Fibroblast of skin of left biceps (primary cell): ENCODE results near the gene MBNL1.
A peak's percentile ranks its signal among the peaks of the same experiment; 100 is the strongest.

Source experiments
- DNase-seq, 2 experiments: peaks; one replicate each; pipeline ENCODE4 v3.0.0-alpha.2; 2013; ENCODE audit warnings: low read depth in 2 of 2

Gene MBNL1

DNA sequence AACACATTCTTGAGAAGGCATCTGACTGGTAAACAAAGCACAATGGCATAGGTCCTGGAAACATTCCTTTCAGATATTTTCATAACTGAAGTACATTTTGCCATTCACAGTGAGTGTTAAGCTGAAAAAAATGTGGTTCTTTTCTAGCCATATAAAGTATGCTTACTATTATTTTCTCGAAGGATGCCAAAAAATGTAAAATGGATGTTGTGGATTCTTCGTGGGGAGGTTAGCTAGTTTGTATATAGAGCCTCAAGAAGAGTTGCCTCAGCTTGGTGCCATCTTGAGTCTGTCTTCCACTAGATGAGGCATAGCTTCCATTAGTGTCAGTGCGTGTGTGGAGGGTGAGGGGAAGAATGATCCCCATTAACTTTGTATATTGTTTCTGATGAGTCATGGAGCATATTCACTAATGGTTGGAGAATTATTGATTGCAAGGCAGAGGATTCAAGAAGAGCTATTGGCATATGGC, 4.1 kb downstream of the MBNL1 start:
- peak; percentile 82 to 85 for DNase-seq

GRCh38 chr3:152276681-152277080, 8.0 kb downstream of the MBNL1 start:
- DNase-seq = no peak

DNA sequence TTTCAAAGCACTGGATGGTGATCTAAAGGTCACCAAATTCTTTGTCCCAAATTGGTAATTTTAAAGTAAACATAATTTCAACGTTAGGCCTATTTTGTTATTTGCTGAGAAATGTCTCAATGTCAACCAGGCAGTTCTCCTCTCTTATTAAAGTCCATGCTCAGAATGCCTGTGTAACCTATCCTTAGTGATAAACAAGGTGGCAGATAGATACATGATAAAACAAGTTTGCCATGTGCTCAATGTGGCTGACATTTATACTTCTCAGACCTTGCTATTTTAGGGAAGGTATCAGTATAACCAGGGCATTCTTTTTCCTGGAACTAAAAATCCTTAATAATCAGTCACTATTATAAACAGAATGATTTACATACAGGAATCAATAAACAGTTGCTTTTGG, 8.5 kb downstream of the MBNL1 start:
- DNase-seq = no peak

DNA sequence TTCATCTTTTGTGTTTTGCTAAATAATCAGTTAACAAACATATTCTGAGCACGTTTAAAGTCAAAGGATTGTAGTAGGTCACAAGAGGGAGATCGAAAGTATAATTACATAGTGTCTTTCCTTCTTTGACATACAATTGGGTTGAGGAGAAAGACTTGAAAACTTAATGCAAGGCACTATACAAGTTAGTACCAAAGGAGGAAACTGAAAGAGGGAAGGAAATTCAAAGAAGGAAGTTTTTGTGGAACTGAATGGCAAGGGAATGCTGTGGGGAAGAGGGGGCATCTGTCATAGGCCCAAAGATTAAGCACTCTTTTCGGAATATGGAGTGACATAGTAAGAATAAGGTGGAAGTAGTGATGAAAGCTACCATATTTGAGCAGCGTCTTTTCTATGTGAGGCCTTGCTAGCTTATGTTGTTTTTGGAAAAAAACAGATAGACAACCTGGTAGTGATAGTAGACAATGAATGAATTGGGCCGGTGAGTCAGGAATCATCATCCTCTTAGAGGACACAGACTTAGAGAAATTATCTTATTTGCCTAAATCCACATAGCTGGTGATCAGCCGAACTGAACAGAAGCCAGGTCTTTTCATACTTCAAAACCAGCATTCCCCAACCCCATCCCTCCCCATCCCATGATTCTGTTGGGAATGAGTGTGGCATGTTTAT, 10.2 kb downstream of the MBNL1 start:
- no peak for DNase-seq

- no peak for DNase-seq
Measured at GRCh38 chr3:152279479-152279878, 10.8 kb downstream of the MBNL1 start.

- no peak for DNase-seq
Measured at GRCh38 chr3:152280539-152280938, 11.8 kb downstream of the MBNL1 start.

DNA sequence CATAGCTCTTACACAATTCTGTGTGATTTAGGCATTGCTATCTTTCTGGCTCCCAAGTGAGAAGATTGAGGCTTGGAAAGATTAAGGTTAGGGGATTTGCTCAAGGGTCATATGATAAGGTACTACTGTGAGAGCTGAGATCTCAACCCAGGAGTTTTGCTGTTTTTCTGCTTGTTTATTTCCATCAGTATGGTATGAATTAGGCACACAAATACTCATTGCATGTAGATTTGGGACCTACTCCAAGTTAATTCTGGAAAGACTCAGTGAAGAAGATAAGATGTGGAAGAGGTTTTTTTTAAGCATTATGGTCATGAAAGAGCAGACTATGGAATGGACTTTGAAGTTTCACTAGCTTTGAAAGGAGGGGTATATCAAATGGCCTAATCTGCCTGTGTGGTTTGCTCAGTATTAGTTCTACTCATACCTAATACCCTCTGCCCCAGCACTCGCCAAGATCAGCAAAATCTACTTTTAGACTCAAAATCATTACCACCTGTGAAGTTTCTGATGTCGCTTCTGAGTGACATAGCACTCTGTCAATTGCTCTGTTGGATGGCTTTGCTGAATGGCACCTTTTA, 12.5 kb downstream of the MBNL1 start:
- no peak for DNase-seq

DNA sequence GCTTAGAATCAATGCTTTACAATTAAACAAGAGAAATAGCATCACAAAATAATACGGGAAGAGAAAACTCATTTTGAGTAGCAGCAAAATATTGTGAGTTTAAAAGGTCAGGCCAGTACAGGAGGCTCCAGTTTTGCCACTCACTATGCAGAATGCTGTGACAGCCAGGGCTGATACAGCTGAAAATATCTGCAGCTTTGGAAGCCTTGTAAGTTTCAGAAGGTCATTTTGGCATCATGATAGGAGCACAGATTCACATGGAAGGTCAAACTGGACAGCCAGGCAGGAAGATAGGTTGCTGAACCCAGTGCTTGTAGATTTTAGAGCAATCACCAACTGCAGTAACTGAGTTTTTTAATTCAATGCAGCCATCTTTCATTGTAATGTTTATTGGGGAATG, 14.1 kb downstream of the MBNL1 start:
- no peak for DNase-seq

DNA sequence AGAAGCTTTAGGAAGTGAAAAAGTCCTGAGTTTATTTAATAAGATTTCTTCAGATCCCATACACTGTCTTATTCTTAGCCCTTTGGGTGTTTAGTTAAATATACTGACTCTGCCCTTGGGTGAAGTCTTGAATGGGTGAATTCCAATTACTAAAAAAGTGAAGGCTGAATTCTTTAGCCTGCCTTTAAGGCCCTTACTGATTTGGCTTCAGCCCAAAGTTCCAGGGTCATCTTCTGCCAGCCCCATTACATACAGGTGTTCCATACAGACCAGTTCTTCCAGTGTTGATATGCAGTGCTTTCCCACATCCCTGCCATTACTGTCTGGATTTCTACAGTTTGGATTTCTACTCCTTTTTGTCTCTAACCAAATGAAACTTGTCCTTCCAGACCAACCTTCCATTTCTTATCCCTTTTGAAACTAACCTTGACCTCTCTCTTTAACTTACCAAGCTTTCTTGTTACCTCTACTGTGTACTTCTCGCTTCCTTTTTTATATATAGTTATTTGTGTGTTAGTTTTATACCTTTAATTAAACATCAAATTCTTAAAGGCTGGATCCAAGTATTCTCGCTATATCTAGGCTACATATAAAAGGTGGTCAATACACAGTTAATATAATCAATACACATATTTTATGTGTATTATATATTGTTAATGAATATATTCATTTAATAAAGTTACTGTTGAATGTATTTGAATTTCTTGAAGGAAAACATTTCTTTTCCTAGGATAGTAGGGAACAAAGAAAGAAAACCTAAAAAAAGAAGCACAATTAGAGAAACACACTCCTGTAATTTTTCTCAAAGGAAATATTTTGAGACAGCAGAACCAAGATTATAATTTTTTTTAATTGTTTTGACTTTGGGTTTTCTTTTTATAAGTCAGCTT, 15.0 kb downstream of the MBNL1 start:
- DNase-seq = no peak

GRCh38 chr3:152284906-152285305, 16.2 kb downstream of the MBNL1 start:
- no peak for DNase-seq

GRCh38 chr3:152285509-152285908, 16.8 kb downstream of the MBNL1 start:
- no peak for DNase-seq

DNA sequence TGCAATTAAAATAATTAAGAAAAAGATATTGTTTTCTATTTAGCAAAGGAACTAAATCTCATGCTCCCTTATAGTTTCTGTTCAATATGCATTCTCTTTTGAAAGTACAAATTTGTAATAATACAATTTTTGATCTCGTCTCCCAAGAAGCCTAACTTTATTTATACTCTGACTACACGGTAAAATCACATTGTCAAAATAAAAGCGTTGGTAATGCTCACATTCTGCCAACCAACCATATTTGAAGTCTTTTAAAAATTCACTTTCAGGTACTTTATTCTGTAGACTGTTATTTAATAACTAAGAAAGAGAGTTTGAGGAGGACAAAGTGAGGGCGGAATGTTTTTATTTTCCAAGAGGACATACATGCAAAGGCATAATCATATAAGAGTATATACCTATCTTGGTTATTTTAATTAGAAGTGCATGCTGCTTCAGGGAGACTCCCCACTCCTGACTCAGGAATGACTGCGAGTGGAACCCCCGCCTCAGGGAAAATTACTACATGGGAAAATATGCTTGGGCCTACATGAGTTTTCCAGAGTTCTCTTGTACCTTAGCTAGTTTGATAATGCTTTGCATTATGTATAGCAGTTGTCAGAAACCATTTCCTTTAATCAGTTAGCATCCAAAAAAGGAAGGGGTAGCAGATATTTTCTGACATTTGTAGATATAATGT, 19.3 kb downstream of the MBNL1 start:
- DNase-seq = no peak

DNA sequence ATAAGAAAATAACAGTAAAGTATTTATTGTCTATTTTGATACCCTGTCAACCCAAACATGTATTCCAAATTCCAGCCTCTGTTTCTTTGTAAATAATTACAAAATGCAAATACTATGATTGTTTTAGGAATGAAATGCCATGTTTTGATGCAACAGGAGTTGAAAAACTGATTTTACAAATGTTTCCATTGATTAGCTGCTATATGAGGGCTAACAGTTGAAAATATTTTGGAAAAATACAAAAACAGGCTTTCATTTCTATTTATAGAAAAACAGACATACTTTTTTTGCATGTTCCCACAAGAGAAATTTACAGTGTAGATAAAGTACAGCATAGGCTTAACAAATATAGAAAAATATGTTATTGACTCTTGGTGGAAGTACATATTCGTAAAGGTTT, 20.0 kb downstream of the MBNL1 start:
- DNase-seq = no peak

GRCh38 chr3:152289708-152290107, 21.0 kb downstream of the MBNL1 start:
- DNase-seq = no peak

DNA sequence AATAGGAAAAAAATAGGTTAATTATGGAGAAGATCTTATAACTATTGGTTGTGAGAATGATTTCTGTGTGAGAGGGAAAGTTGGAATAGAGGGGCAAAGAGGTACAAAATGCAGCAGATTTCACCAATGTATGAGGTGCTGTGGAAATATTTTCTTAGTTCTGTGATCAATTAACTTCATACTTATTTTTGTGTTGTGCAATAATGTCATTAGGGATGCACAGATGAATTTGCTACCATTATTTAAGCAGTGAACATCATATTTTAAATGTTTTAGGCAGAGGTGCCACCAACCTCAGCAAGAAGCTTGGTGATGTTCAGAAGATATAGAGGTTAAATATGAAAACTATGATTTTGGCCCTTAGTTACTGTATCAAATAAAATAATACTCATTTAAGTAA, 21.6 kb downstream of the MBNL1 start:
- DNase-seq = no peak

DNA sequence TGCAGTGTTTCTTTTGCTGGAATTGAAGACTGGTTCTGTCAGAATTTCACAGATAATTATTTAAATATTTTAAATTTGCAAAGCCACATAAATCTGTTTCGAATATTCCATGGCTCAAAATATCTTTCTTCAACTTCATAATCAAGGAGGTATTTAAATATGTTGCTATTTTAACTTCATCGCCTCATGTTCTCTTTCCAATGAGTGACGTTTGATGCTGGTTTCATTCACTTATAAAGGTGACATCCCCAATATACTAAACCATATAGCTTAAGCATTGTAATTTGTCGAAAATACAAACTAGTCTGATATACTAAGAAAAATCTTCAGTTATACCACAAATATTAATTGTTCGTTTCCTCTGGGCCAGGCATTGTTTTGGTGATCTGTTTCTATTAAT, 22.5 kb downstream of the MBNL1 start:
- DNase-seq = no peak

GRCh38 chr3:152291649-152292066, 22.9 kb downstream of the MBNL1 start:
- DNase-seq = no peak

GRCh38 chr3:152292366-152292765, 23.6 kb downstream of the MBNL1 start:
- no peak for DNase-seq

DNA sequence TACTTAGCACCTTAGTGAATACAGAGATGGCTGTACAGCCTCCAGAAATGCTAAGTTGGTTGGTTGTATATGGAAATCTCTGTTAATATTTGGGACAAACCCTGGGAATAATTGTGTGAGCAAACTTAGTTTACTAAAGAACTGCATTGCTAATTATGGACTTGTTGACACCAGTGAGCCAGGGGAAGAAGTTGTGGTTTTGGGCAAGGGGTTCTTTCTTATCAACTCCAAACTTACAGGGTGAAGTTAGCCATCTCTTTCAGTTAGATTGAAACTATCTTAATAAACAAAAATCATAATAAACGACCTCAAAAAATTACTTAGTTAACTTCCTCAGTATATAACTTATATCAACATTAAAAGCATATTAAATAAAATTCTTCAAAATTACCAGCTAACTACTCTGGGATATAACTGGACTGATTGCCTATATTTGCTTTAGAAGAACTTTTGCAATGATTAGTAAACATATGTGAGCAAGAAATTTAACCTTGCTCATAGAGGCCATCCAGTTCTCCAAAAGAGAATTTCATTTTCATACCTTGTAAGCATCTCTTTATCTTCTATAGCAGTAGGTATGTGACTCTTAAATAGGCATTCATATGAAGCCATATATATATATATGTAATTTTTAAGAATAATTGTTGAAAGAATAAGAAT, 24.7 kb downstream of the MBNL1 start:
- no peak for DNase-seq

DNA sequence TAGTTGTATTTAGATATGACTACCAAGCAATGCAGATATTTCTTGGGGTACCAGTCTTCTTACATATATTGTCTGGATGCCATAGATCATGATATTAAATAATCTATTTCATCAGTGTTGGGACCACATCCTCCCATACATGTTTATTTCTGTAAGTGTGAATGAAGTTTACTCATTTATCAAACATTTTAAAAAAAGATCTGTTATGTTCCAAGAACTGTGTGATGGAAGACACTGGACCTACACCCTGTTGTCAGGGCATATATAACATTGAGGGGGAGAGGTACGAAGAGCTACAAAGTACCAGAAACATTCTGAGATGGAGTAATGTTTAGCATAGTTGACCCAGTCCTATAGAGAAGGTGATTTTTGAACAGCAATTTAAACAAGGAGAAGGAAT, 26.6 kb downstream of the MBNL1 start:
- DNase-seq = no peak

DNA sequence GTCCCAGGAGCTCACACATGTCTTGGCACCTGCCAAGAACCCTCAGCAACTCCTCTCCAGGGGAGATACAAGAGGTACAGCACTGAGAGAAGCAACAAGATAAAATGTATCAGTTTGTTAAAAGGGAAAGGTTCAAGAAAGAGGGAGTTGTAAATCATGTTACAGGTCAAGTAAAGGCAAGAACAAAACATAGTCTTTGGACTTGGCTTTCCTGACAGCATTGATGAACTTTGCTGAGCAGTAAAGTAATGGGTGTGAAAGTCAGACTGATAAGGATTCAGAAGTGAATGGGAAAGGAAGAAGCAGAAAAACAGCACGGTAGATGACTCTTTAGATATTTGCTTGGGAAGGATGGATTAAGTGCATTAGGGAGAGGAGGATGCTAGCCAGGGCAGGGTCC, 27.1 kb downstream of the MBNL1 start:
- no peak for DNase-seq

DNA sequence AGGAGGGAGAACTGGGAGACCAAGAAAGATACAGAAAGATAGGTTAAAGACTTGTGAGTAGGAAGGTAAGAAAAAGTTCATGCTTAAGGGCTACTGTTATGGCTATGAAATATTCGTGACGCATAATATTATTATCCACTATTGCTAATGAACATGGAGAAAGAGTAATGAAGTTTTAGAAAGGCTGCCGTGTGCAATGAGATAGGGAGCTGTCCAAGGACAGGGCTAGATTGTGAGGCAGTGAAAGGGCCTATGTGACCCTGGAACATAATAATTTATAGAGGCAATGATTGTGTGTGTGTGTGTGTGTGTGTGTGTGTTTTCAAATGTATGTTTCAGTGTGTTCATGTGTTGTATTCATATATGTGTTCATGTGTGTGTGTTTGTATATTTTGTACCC, 27.7 kb downstream of the MBNL1 start:
- no peak for DNase-seq
